ENCODE measurements around the gene SSB.
A peak's percentile ranks its signal among the peaks of the same experiment; 100 is the strongest.

SSB gene

DNA sequence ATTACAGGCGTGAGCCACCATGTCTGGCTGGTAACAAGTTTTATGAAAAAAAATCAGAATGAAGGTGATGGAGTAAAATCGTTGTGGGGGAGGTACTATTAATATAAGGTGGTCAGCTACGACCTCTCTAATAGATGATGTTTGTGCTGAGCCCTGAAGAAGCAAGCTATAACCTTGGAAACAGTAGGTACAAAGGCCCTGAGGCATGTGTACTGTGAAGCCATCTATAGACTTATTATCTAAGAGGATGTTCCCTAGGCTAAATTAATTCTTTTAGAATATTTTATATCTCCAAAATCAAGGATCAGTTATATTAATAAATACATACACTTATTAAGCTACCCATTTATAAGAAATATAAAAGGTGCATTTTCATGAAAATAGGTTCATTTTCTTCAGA is 23.3 kb upstream of the SSB start:
- H3K27ac ChIP-seq (ENCODE audit: low read depth, low read length, poor library complexity, severe bottlenecking), result no peak overlapping the region
- H3K4me1 ChIP-seq (ENCODE audit: insufficient read depth, low read length, severe bottlenecking), result peaks cover 8% of the 10 kb centered on the region
- no peaks in the 10 kb centered on the region for H3K9me2 ChIP-seq (ENCODE audit: low read depth, low read length)
- H2AFZ ChIP-seq (ENCODE audit: low read length), result no peak overlapping the region
- no peaks in the 10 kb centered on the region for H3K9me3 ChIP-seq (ENCODE audit: low read length)
- TF ChIP-seq, protein P1, sequence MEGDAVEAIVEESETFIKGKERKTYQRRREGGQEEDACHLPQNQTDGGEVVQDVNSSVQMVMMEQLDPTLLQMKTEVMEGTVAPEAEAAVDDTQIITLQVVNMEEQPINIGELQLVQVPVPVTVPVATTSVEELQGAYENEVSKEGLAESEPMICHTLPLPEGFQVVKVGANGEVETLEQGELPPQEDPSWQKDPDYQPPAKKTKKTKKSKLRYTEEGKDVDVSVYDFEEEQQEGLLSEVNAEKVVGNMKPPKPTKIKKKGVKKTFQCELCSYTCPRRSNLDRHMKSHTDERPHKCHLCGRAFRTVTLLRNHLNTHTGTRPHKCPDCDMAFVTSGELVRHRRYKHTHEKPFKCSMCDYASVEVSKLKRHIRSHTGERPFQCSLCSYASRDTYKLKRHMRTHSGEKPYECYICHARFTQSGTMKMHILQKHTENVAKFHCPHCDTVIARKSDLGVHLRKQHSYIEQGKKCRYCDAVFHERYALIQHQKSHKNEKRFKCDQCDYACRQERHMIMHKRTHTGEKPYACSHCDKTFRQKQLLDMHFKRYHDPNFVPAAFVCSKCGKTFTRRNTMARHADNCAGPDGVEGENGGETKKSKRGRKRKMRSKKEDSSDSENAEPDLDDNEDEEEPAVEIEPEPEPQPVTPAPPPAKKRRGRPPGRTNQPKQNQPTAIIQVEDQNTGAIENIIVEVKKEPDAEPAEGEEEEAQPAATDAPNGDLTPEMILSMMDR (IDR thresholded peaks at IDR 0.05; ENCODE audit: low read length), result no peak
- TF ChIP-seq EZH2 (IDR thresholded peaks at IDR 0.05; ENCODE audit: borderline replicate concordance, low read length), result no peak
- H3K4me2 ChIP-seq (ENCODE audit: low read length), result no peak overlapping the region
- no peak overlapping the region for H3K9ac ChIP-seq (ENCODE audit: low read length)
- no peaks in the 10 kb centered on the region for H4K20me1 ChIP-seq (ENCODE audit: insufficient read depth, low read length)
- H3K27me3 ChIP-seq (ENCODE audit: insufficient read depth, low read length), result no peaks in the 10 kb centered on the region
- H3K4me3 ChIP-seq (ENCODE audit: low read depth, low read length, poor library complexity, severe bottlenecking), result no peak overlapping the region
- no peaks in the 10 kb centered on the region for H3F3A ChIP-seq (ENCODE audit: insufficient read depth, low read length)
- no peaks in the 10 kb centered on the region for H3K36me3 ChIP-seq (ENCODE audit: insufficient read depth, low read length)
- H3K79me2 ChIP-seq (ENCODE audit: insufficient read depth, low read length), result no peaks in the 10 kb centered on the region

DNA sequence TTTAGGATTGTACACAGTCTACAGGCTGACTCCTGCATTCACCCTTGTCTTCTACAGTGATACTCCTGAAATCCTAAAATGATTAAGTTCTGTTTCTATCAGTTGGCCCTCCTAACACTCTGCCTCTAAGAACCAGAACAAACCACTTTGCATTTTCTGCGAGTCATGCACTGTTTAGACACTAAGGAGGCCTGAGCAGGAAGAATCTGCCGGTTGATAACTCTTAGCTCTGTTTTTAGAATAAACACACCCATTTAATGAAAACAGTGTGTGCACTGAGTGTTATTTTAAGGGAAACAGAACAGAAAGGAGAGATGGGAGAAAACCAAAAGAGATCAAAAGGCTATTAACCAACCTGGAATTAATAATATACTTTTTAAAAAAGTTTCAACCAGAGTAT is 22.9 kb upstream of the SSB start:
- TF ChIP-seq, protein P1 (IDR thresholded peaks at IDR 0.05; ENCODE audit: low read length), result no peak
- peaks cover 8% of the 10 kb centered on the region for H3K4me1 ChIP-seq (ENCODE audit: insufficient read depth, low read length, severe bottlenecking)
- H3K4me2 ChIP-seq (ENCODE audit: low read length), result no peak overlapping the region
- H3K27me3 ChIP-seq (ENCODE audit: insufficient read depth, low read length), result no peaks in the 10 kb centered on the region
- H3K27ac ChIP-seq (ENCODE audit: low read depth, low read length, poor library complexity, severe bottlenecking), result no peak overlapping the region
- H3K9ac ChIP-seq (ENCODE audit: low read length), result no peak overlapping the region
- no peaks in the 10 kb centered on the region for H4K20me1 ChIP-seq (ENCODE audit: insufficient read depth, low read length)
- no peak overlapping the region for H3K4me3 ChIP-seq (ENCODE audit: low read depth, low read length, poor library complexity, severe bottlenecking)
- no peaks in the 10 kb centered on the region for H3K9me3 ChIP-seq (ENCODE audit: low read length)
- H3F3A ChIP-seq (ENCODE audit: insufficient read depth, low read length), result no peaks in the 10 kb centered on the region
- no peaks in the 10 kb centered on the region for H3K36me3 ChIP-seq (ENCODE audit: insufficient read depth, low read length)
- peak overlapping the region; percentile 97; the same call in 1 of the 2 replicates for H2AFZ ChIP-seq (ENCODE audit: low read length)
- H3K9me2 ChIP-seq (ENCODE audit: low read depth, low read length), result no peaks in the 10 kb centered on the region
- no peaks in the 10 kb centered on the region for H3K79me2 ChIP-seq (ENCODE audit: insufficient read depth, low read length)

GRCh38 chr2:169776252-169776761 is 22.4 kb upstream of the SSB start:
- H3K4me3 ChIP-seq (ENCODE audit: low read depth, low read length, poor library complexity, severe bottlenecking), result no peak overlapping the region
- no peak overlapping the region for H3K27ac ChIP-seq (ENCODE audit: low read depth, low read length, poor library complexity, severe bottlenecking)
- H3K9me2 ChIP-seq (ENCODE audit: low read depth, low read length), result no peaks in the 10 kb centered on the region
- no peaks in the 10 kb centered on the region for H3K9me3 ChIP-seq (ENCODE audit: low read length)
- H3K4me1 ChIP-seq (ENCODE audit: insufficient read depth, low read length, severe bottlenecking), result peaks cover 8% of the 10 kb centered on the region
- peak overlapping the region; percentile 97; the same call in 1 of the 2 replicates for H2AFZ ChIP-seq (ENCODE audit: low read length)
- TF ChIP-seq, protein P1 (IDR thresholded peaks at IDR 0.05; ENCODE audit: low read length), result no peak
- TF ChIP-seq EZH2 (IDR thresholded peaks at IDR 0.05; ENCODE audit: borderline replicate concordance, low read length), result no peak
- H3K79me2 ChIP-seq (ENCODE audit: insufficient read depth, low read length), result no peaks in the 10 kb centered on the region
- H3F3A ChIP-seq (ENCODE audit: insufficient read depth, low read length), result no peaks in the 10 kb centered on the region
- H3K9ac ChIP-seq (ENCODE audit: low read length), result no peak overlapping the region
- H3K4me2 ChIP-seq (ENCODE audit: low read length), result no peak overlapping the region
- no peaks in the 10 kb centered on the region for H3K36me3 ChIP-seq (ENCODE audit: insufficient read depth, low read length)
- H4K20me1 ChIP-seq (ENCODE audit: insufficient read depth, low read length), result no peaks in the 10 kb centered on the region
- no peaks in the 10 kb centered on the region for H3K27me3 ChIP-seq (ENCODE audit: insufficient read depth, low read length)
